CD4-positive, alpha-beta T cell treated with Interleukin-6 for 4 hours (primary cell): ENCODE results near the gene DDX31.

ENCODE experiments used
- DNase-seq: peaks from one replicate; pipeline ENCODE4 v3.0.0-alpha.2; 2020; ENCODE audit warnings: mixed read lengths

The DDX31 gene

DNA sequence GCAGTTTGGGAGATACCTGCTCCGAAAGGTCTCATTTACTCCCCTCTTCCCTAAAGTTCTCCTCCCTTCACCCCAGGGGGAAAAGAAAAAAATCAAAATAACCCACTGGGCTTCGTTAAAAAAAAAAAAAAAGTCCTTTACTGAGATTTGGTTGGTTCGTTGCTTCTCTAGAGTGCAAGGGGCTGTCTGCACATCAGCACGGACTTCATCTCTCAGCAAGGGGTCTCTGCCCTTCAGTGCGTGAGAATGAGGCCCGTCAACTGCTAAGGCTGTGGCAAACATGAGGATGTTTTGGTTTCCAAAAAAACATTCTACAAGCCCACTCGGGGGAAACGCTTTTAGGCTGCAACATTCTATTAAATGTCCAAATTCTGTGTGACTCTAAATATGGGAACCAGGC is 77.3 kb downstream of the DDX31 start:
- no peak for DNase-seq

DNA sequence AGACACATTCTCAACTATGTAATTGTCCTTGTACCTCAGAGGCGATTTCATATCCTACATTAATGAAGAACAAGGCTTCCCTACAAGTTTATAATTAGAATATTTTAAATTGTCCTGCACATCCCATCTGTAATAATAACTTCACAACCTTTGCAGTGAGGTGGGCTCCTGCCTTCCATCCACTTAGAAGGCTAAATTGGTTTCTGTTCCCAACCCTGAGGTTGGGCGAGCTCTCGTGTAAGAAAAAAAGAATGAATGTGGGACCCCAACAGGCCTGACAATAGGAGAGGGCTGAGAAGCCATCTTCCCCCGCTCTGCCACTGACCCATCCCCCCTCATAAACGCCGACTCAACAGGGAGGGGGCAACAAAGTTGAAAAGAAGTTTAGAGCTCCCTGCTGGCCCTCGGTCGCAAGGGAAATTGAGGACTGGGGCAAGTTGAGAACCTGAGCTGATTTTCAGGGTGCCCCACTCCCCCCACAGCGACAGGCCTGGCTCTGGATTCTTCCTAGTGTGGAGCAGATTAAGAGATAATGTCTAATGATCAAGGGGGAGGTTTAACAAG is 78.0 kb downstream of the DDX31 start:
- no peak for DNase-seq

- DNase-seq: no peak
Measured at GRCh38 chr9:132591244-132591643, 78.5 kb downstream of the DDX31 start.

GRCh38 chr9:132590318-132591182 is 79.2 kb downstream of the DDX31 start:
- no peak for DNase-seq

DNA sequence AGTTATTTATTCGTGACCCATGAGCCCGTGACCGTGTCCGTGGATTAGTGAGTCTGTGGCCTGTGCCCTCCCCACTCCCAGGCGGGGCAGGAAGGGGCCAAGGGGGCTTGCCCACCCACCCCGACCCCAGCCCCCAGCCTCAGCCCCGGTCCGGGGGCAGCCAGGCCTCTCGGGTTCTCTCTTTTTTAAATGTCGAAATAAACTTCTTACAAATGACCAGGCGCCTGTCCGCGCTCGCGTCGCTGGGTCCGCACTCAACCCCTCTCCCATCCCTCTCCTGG is 79.8 kb downstream of the DDX31 start:
- DNase-seq: no peak

DNA sequence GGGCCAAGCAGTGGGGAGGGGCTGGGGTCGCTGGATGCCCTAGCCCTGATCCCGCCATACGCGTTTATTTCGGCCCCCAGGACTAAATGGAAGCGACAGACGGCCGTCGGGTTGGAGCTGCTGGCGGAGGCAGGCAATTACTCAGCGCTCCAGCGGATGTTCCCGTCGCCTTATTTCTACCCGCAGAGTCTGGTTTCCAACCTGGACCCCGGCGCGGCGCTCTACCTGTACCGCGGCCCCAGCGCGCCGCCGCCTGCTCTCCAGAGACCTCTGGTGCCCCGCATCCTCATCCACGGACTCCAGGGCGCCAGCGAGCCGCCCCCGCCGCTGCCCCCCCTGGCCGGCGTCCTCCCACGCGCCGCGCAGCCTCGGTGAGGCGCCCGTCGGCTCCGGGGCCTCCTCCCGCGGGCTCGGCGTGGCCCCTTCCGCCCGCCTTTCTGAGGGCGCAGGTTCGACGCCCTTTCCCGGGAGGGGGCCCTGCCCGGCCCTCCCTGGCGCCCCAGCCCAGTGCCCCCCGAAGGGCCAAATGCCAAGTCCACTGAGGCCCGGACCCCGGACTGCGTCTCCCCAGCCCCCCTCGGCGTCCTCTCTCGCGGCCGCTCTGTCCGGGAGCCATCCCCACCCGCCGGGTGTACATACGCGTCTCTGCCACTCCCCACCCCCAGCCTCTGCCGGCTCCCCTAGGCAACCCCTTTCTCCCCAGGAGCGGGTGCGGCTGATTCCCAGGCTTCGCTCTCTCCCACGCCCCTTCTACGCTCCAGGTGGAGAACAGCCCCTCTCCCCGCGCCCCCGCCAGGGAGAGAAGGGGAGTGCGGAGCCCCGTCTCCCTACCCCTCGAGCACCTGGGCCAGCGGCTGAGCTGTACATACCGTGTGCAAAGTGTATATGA is 80.4 kb downstream of the DDX31 start:
- DNase-seq: no peak

DNA sequence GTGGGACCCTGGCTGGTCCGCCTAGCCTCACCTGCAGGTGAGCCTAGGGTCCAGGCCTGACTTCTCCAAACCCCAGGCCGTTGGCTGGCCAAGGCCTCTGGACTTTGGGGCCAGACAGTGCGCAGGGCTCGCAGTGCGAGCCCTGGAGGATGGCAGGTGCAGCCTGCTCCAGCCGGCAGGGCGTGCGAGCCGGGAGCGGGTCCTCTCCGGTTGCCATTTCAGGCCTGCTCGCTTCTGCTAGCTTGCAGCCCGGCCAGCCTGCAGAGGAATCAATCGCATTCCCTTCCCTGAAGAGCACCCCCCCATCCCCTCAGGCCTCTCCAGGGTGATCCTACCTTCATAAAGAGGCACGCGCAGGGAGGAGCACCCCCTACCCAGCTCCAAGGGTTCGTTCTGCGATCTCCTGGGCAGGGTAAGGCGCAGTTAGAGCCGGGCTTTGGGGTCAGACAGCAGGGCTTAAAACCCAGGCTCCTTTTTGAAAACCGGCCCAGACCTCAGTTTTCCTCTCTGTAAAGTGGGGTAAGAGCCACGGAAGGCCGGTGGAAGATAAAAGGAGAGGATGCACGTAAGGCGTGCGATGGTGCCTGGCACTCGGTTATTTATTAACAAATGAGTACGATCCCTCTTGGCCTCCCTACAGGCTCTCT is 81.2 kb downstream of the DDX31 start:
- no peak for DNase-seq

GRCh38 chr9:132588098-132588497 is 81.7 kb downstream of the DDX31 start:
- no peak for DNase-seq

DNA sequence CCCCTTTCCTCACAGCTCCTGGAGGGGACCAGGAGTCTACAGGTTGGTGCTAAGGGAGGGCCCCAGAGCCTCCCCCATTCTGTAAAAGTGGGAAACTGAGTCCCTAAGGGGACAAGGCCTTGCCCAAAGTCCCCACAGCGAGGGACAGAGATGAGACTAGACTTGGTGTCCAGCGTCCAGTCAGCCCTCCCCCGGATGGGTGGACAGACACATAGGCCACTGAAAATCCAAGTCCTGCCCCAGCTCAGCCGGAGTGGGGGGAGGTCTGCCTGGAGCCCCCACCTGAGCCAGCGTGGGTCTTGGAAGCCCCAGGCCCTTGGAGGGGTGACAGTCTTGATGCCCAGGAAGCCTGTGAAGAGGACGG is 82.2 kb downstream of the DDX31 start:
- DNase-seq: no peak

- DNase-seq: no peak
Measured at GRCh38 chr9:132586830-132587591, 82.8 kb downstream of the DDX31 start.

- no peak for DNase-seq
Measured at GRCh38 chr9:132585954-132586829, 83.6 kb downstream of the DDX31 start.

GRCh38 chr9:132584601-132585560 is 84.9 kb downstream of the DDX31 start:
- DNase-seq: no peak

DNA sequence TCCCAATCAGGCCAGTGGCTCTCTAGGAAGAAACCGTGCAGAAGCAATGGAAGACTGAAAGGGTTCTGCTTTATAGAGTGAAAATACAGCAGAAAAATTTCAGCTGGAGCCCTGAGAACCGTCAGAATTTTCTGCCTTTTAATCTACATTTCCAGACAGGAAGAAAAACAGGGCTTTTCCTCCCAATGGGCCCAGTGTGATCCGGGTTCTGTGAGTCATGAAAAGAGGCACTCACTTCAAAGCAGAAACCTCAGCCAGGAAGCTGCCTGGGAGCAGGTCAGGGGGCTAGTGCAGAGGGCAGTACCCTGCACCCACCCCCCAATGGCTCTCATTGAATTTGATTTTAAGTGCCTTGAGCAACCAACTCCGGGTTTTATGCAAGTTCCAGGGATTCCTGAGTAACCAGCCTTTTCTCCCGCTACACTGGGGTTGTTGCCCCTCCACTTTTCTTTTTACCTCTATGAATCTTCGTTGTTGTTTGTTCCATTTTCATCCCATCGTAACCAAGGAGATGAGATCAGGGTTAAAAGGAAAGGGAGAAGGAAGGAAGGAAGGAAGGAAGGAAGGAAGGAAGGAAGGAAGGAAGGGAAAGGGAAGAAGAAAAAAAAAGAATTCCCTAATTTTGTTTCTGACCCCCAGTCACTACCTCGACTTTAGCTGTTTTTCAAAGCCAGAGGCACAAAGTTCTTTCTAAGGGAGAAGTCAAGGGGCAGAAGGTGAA is 86.0 kb downstream of the DDX31 start:
- no peak for DNase-seq

GRCh38 chr9:132582786-132583583 is 86.8 kb downstream of the DDX31 start:
- no peak for DNase-seq

DNA sequence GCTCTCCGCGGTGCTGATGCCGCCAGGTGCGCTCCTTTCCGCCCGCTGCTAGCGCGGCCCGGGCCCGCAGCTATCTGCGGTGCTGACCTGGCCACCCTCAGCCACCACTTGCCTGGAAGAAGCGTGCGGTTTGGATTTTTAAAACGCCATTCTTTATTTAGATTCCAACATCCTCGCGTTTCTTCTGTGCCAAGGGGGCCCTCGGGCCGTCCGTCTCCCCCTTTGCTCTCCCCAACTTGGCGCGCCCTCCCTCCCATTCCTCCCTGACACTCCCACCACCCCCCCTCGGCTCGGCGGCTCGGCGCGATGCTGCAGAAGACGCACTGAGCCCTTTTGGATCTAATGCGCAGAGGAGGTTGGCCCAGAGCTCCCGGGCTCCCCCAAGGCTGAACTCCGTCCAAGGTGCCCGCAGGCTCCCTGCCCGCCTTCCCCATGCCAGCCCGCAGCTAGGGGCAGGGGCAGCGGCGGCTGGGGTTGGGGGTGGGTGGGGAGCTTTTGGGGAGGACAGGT is 87.5 kb downstream of the DDX31 start, which contains the start of gene BARHL1:
Gene BARHL1 (plus strand): TSS at position 331 of the 510 bp plus-strand sequence. CDS start 192 bp downstream, outside the sequence.
- no peak for DNase-seq

DNA sequence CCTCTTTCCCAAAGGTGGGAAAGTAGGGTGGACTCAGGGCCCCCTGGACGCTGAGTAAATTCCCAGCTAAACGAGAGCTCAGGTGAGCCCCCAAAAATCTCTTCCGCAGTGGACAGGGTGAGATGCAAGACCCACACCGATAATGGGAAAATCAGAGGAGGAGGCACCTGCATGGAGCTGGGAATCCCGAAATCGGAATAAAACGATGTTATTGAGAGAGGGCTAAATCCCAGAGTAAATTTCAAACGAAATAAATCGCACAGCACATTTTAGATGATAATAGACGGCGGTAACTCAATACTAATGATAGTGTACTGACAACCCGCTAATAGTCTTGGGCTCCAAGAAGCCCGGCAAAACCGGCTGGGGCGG is 90.4 kb downstream of the DDX31 start:
- DNase-seq: no peak

DNA sequence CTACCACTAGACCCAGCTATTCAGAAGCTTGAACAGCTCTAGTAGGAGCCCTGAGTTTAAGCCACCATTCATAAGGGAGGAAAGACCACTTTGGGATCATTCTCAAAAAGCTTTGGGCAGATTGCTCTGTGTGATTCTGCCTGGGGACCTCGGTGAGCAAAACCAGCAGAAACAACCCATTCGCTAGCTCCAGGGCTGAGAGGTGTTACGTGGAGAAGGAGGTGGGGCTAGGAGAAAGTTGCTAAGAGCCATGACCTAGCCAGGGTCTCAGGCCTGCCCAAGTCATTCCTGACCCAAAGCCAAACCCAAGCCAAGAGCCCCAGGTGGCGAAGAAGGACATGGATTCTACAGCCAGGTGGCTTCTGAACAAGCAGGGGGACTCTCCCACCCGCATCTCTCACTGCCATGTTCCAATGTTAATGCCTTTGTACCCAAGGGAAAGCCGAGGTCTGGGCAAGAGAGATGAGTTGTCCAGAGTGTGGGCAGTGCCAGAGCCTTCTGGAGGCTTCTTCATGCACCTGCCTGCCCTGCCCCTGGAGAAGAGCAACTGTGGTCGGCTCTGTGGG is 91.3 kb downstream of the DDX31 start:
- DNase-seq: no peak

- no peak for DNase-seq
Measured at GRCh38 chr9:132577119-132577518, 92.7 kb downstream of the DDX31 start.
